Upper lobe of right lung (tissue), 1 donor: ENCODE data around the gene CHST11. TPM values are rescaled to one million over a fixed set of nuclear protein-coding genes. Genes with fewer than 3 reads are reported as not detected.
A peak's percentile ranks its signal among the peaks of the same experiment; 100 is the strongest.

Experiments
- ATAC-seq: fragments of 200-7000 bp; cut with Tn5 transposase; one replicate; pipeline ENCODE4 v1.9.1; 2020; ENCODE audit warnings: mild to moderate bottlenecking, moderate library complexity
- DNase-seq: peaks from one replicate; pipeline ENCODE4 v3.0.0-alpha.2; 2020
- H3K27ac ChIP-seq: fragments of 200-600 bp; one replicate; pipeline ENCODE4 v1.8.0; 2022
- H3K27me3 ChIP-seq: fragments of 200-600 bp; one replicate; pipeline ENCODE4 v1.8.0; 2022; ENCODE audit warnings: mild to moderate bottlenecking
- H3K36me3 ChIP-seq: fragments of 200-600 bp; one replicate; pipeline ENCODE4 v1.8.0; 2022
- H3K4me1 ChIP-seq: fragments of 200-600 bp; one replicate; pipeline ENCODE4 v1.8.0; 2022
- H3K4me3 ChIP-seq: fragments of 200-600 bp; one replicate; pipeline ENCODE4 v1.8.0; 2022; ENCODE audit warnings: mild to moderate bottlenecking
- H3K9me3 ChIP-seq: fragments of 200-600 bp; one replicate; pipeline ENCODE4 v1.8.0; 2022
- CTCF ChIP-seq: fragments of 200-600 bp; IDR thresholded peaks from one replicate; pipeline ENCODE4 v1.8.0; 2022; ENCODE audit warnings: antibody characterized with exemption
- intact Hi-C: fragments of 100-400 bp; cut with DNase I; formaldehyde crosslinking; loops from one replicate; pipeline ENCODE4 v1.11.0; 2022
- total RNA-seq: library from RNA; stranded (reverse); fragmentation: NEBNext Ultra II Directional; extraction: Animal tissue kit (Norgen Biotek cat#: 25700); gene quantifications from one replicate; pipeline ENCODE4 v1.2.1, GENCODE V29; 2021
- donor health status: DM: no; HTN: yes; CAD: no; lungs with severe emphysema.

CHST11 gene
- total RNA-seq, 1 donor from 2014 or later = 56.6 TPM

DNA sequence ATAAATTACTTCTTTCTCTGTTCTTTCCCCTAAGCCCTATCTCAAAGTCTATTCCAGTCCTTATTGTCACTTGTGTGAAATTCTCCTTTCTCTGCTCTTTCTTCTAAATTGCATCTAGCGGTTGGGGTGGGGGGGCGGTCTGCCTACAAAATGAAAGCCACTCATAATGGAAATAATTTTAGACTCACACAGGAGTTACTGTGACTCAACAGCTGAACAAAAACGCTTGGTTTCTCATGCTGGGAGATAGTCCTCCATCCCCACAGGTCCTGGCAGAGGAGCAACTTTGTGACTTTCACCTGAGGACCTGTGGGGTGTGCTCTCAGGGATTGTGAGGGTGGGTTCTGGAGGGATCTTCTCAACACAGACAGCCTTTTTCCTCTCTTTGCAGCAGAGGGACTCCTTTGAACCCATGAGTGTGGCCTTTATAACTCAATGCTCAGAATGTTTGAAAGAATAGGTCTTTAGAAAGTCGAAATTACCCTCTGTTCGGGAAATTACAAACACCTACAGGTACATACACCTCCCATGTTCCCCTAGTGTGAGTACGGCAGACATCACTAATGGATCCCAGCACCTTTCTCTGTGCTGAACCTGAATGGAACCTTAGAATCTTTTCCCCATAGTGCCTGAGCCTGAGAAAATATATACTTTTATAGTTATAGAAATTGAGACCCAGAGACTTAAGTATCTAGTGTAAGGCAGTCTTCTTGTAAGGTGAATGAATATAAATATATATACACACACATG, 109.7 kb downstream of the CHST11 start:
- Histone ChIP-seq H3K27me3 (no peaks in the 10 kb centered on the region), H3K36me3 (no peaks in the 10 kb centered on the region), H3K4me1 (peaks cover 15% of the 10 kb centered on the region), H3K9me3 (no peaks in the 10 kb centered on the region), H3K4me3 (no peak overlapping the region), H3K27ac (no peak overlapping the region)
- TF ChIP-seq CTCF = no peak
- ATAC-seq (no peak), DNase-seq (no peak)
- intact Hi-C loops = no loop called here

DNA sequence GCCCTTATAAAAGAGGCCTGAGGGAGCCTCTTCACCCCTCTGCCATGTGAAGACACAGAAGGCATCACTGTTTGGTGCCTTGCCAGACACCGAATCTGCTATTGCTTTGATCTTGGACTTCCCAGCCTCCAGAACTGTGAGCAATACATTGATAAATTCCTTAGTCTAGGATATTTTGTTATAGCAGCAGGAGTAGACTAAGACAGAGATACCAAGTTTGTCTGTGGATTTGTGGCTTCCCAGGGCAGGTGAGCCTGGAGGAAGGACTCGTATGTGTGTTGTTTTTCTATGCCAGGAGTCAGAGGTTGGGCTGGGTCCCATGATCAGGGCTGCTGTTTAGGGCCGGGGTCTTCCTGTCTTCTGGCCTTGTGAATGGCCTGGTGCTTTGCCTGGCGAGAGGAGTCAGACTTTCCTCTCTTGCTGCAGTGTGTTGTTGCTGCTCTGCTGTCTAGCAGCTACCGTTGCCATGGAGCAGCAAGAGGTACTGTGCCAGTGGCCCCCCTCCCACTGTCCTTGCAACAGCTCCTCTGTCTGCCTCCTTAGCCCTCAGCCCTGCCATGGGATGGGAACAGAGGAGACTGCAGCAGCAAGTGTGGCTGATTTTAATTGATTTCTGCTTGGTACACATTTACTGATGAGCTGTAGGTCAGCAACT, 111.2 kb downstream of the CHST11 start:
- Histone ChIP-seq H3K9me3 (no peaks in the 10 kb centered on the region), H3K27ac (no peak overlapping the region), H3K27me3 (no peaks in the 10 kb centered on the region), H3K4me3 (no peak overlapping the region), H3K36me3 (no peaks in the 10 kb centered on the region), H3K4me1 (peaks cover 15% of the 10 kb centered on the region)
- intact Hi-C loops = no loop called here
- TF ChIP-seq CTCF = no peak
- no peak for DNase-seq
- ATAC-seq = no peak

DNA sequence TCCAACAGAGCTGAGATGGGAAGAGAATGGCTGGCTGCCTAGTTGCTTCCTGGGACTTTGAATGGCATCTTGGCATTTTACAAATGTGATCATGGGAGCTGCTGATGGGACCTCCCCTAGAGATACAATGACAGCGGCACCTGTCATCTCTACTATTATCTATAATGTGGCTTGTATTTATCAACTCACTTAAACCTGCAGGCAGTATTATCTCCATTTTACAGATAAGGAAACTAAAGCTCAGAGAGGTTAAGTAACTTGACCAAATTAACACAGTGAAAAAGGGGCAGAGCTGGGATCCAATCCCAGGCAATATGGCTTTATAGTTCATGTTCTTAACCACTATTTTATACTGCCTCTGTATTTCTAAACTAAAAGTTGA, 111.7 kb downstream of the CHST11 start:
- DNase-seq (no peak), ATAC-seq (no peak)
- H3K27ac ChIP-seq = no peak overlapping the region
- H3K4me1 ChIP-seq = peaks cover 15% of the 10 kb centered on the region
- TF ChIP-seq CTCF = no peak
- H3K36me3 ChIP-seq = no peaks in the 10 kb centered on the region
- intact Hi-C loops = no loop called here
- no peaks in the 10 kb centered on the region for H3K27me3 ChIP-seq
- H3K4me3 ChIP-seq = no peak overlapping the region
- H3K9me3 ChIP-seq = no peaks in the 10 kb centered on the region

GRCh38 chr12:104568935-104569334, 112.2 kb downstream of the CHST11 start:
- peaks cover 15% of the 10 kb centered on the region for H3K4me1 ChIP-seq
- TF ChIP-seq CTCF = no peak
- H3K27me3 ChIP-seq = no peaks in the 10 kb centered on the region
- intact Hi-C loops = no loop called here
- no peaks in the 10 kb centered on the region for H3K36me3 ChIP-seq
- ATAC-seq = no peak
- H3K27ac ChIP-seq = no peak overlapping the region
- no peak for DNase-seq
- H3K4me3 ChIP-seq = no peak overlapping the region
- H3K9me3 ChIP-seq = no peaks in the 10 kb centered on the region

GRCh38 chr12:104569346-104570173, 112.8 kb downstream of the CHST11 start:
- DNase-seq = no peak
- Histone ChIP-seq H3K9me3 (no peaks in the 10 kb centered on the region), H3K4me3 (no peak overlapping the region), H3K27me3 (no peaks in the 10 kb centered on the region), H3K4me1 (peaks cover 15% of the 10 kb centered on the region), H3K36me3 (no peaks in the 10 kb centered on the region), H3K27ac (no peak overlapping the region)
- intact Hi-C loops = no loop called here
- peak; percentile 79 for ATAC-seq
- no peak for TF ChIP-seq CTCF
